ENCODE measurements around the gene LEFTY2. TPM values are rescaled to one million over a fixed set of nuclear protein-coding genes. Genes with fewer than 3 reads are reported as not detected.

LEFTY2 gene
- total RNA-seq, 2 donors from 2014 or later = 0.12 to 0.53 TPM

- H3K36me3 ChIP-seq = no peaks in the 10 kb centered on the region
- no peaks in the 10 kb centered on the region for H3K9me3 ChIP-seq
- H3K27me3 ChIP-seq = no peaks in the 10 kb centered on the region
- no peak for DNase-seq
- TF ChIP-seq, protein P1, sequence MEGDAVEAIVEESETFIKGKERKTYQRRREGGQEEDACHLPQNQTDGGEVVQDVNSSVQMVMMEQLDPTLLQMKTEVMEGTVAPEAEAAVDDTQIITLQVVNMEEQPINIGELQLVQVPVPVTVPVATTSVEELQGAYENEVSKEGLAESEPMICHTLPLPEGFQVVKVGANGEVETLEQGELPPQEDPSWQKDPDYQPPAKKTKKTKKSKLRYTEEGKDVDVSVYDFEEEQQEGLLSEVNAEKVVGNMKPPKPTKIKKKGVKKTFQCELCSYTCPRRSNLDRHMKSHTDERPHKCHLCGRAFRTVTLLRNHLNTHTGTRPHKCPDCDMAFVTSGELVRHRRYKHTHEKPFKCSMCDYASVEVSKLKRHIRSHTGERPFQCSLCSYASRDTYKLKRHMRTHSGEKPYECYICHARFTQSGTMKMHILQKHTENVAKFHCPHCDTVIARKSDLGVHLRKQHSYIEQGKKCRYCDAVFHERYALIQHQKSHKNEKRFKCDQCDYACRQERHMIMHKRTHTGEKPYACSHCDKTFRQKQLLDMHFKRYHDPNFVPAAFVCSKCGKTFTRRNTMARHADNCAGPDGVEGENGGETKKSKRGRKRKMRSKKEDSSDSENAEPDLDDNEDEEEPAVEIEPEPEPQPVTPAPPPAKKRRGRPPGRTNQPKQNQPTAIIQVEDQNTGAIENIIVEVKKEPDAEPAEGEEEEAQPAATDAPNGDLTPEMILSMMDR (IDR thresholded peaks at IDR 0.05) = no peak
- peaks cover 3% of the 10 kb centered on the region for H3K4me1 ChIP-seq
- no peak overlapping the region for H3K4me3 ChIP-seq
- H3K9ac ChIP-seq (ENCODE audit: low read depth in 2 of 2, low read length in 2 of 2) = no peak overlapping the region
- H3K27ac ChIP-seq = no peak overlapping the region
- intact Hi-C loops (cut with DNase I) = no loop called here
These were observed 23.5 kb downstream of the LEFTY2 start for GRCh38 chr1:225917536-225917935.

DNA sequence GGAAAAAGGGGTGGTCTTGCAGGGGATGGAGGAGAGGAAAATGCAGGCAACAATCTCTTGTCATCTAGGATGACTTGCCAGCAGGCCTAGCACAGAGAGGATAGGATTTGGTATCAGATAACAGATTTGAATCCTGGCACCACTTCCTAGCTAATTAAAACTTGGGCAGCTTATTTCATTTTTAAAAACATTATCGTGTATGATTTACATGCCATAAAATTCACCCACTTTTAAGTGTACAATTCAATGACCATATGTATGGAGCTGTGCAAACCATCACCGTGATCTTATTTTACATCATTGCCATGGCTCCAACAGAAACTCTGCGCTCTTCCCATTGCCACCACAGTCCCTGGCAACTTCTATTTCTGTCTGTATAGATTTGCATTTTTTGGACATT, 23.9 kb downstream of the LEFTY2 start:
- no peak overlapping the region for H3K9ac ChIP-seq (ENCODE audit: low read depth in 2 of 2, low read length in 2 of 2)
- no peak for DNase-seq
- TF ChIP-seq, protein P1 (IDR thresholded peaks at IDR 0.05) = no peak
- no peaks in the 10 kb centered on the region for H3K9me3 ChIP-seq
- H3K4me3 ChIP-seq = no peak overlapping the region
- no peak overlapping the region for H3K27ac ChIP-seq
- H3K4me1 ChIP-seq = peaks cover under 1% of the 10 kb centered on the region
- H3K36me3 ChIP-seq = no peaks in the 10 kb centered on the region
- H3K27me3 ChIP-seq = no peaks in the 10 kb centered on the region
- intact Hi-C loops (cut with DNase I) = no loop called here

GRCh38 chr1:225915538-225915991, 25.5 kb downstream of the LEFTY2 start:
- Histone ChIP-seq H3K4me3 (no peak overlapping the region), H3K9me3 (no peaks in the 10 kb centered on the region), H3K27me3 (no peaks in the 10 kb centered on the region), H3K27ac (no peak overlapping the region), H3K9ac (ENCODE audit: low read depth in 2 of 2, low read length in 2 of 2) (no peak overlapping the region), H3K36me3 (no peaks in the 10 kb centered on the region), H3K4me1 (peaks cover 7% of the 10 kb centered on the region)
- TF ChIP-seq, protein P1 (IDR thresholded peaks at IDR 0.05) = no peak
- DNase-seq = no peak
- intact Hi-C loops (cut with DNase I) = no loop called here

- TF ChIP-seq, protein P1 (IDR thresholded peaks at IDR 0.05) = no peak
- intact Hi-C loops (cut with DNase I) = loop anchor here (5.0 kb wide), 2 partner anchors 68 to 143 kb away; no protein-coding TSS in a partner anchor
- H3K36me3 ChIP-seq = no peaks in the 10 kb centered on the region
These were observed 26.1 kb downstream of the LEFTY2 start for GRCh38 chr1:225914947-225915346.

DNA sequence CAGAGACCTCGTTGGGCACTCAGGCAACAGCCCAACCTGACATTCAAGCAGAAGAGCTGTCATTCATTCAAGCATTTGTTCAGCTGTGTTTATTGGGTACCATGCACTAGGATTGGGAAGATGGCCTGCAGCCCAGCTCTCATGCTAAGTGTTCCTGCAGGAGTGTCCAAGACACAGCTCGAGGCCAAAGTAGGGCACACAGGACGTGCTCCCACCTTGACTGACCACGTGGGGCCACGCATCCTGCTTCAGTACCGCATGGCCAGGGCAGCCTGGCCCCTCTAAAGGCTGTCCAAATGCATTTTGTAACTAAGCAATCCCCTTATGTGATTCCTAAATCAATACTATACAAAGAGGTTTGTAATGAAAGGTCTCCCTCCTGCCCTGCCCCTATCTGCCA, 26.6 kb downstream of the LEFTY2 start:
- no peak overlapping the region for H3K27ac ChIP-seq
- H3K9ac ChIP-seq (ENCODE audit: low read depth in 2 of 2, low read length in 2 of 2) = no peak overlapping the region
- intact Hi-C loops (cut with DNase I) = loop anchor here (5.0 kb wide), 2 partner anchors 67 to 142 kb away; no protein-coding TSS in a partner anchor
- H3K9me3 ChIP-seq = no peaks in the 10 kb centered on the region
- H3K4me1 ChIP-seq = peaks cover 7% of the 10 kb centered on the region
- no peaks in the 10 kb centered on the region for H3K27me3 ChIP-seq
- TF ChIP-seq, protein P1 (IDR thresholded peaks at IDR 0.05) = no peak
- DNase-seq = no peak
- no peaks in the 10 kb centered on the region for H3K36me3 ChIP-seq
- no peak overlapping the region for H3K4me3 ChIP-seq

More at GRCh38 chr1:225914947-225915346, 26.1 kb downstream of the LEFTY2 start:
- no peak for DNase-seq
- Histone ChIP-seq H3K4me3 (no peak overlapping the region), H3K9ac (ENCODE audit: low read depth in 2 of 2, low read length in 2 of 2) (no peak overlapping the region), H3K9me3 (no peaks in the 10 kb centered on the region), H3K27ac (no peak overlapping the region), H3K27me3 (no peaks in the 10 kb centered on the region), H3K4me1 (peaks cover 7% of the 10 kb centered on the region)
